ENCODE measurements around the gene MYO1C. TPM values are rescaled to one million over a fixed set of nuclear protein-coding genes. Genes with fewer than 3 reads are reported as not detected.
A peak's percentile ranks its signal among the peaks of the same experiment; 100 is the strongest.

Gene MYO1C
- total RNA-seq, 1 experiment from 2014 or later, result 251 TPM

- peaks cover 2% of the 10 kb centered on the region; the same call in 1 of the 2 replicates for H3K4me1 ChIP-seq (ENCODE audit: control insufficient read depth, insufficient read depth, low read length)
- H3K27me3 ChIP-seq (ENCODE audit: control insufficient read depth, insufficient read depth, low read length), result no peaks in the 10 kb centered on the region
- no TSS peak for BruUV-seq (replicated peaks)
- no peak for DNase-seq (ENCODE audit: low read depth, low spot score)
- ChIA-PET POLR2A (no interaction called here), CTCF (interaction anchor here (0.6 to 0.9 kb wide), 3 partner anchors 115 to 401 kb away, joined by 3 to 7 read pairs (median 3); no protein-coding TSS in a partner anchor)
- in situ Hi-C loops (cut with HindIII; ENCODE audit: low pct_unique_long_range_greater_than_20kb, low sequenced_read_pairs), result no loop called here
- H3K27ac ChIP-seq (ENCODE audit: low read length), result no peak overlapping the region
- TF ChIP-seq POLR2AphosphoS5 (IDR thresholded peaks at IDR 0.05; ENCODE audit: low read depth, low read length) (no peak), SIN3A (IDR thresholded peaks at IDR 0.05; ENCODE audit: borderline replicate concordance, insufficient read depth, low read depth, low read length) (no peak), TCF7L2 (IDR thresholded peaks at IDR 0.05; ENCODE audit: low read depth, low read length) (no peak), CTCF (IDR thresholded peaks at IDR 0.05) (no peak)
- TF ChIP-seq, protein P1, sequence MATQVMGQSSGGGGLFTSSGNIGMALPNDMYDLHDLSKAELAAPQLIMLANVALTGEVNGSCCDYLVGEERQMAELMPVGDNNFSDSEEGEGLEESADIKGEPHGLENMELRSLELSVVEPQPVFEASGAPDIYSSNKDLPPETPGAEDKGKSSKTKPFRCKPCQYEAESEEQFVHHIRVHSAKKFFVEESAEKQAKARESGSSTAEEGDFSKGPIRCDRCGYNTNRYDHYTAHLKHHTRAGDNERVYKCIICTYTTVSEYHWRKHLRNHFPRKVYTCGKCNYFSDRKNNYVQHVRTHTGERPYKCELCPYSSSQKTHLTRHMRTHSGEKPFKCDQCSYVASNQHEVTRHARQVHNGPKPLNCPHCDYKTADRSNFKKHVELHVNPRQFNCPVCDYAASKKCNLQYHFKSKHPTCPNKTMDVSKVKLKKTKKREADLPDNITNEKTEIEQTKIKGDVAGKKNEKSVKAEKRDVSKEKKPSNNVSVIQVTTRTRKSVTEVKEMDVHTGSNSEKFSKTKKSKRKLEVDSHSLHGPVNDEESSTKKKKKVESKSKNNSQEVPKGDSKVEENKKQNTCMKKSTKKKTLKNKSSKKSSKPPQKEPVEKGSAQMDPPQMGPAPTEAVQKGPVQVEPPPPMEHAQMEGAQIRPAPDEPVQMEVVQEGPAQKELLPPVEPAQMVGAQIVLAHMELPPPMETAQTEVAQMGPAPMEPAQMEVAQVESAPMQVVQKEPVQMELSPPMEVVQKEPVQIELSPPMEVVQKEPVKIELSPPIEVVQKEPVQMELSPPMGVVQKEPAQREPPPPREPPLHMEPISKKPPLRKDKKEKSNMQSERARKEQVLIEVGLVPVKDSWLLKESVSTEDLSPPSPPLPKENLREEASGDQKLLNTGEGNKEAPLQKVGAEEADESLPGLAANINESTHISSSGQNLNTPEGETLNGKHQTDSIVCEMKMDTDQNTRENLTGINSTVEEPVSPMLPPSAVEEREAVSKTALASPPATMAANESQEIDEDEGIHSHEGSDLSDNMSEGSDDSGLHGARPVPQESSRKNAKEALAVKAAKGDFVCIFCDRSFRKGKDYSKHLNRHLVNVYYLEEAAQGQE (IDR thresholded peaks at IDR 0.05; ENCODE audit: insufficient read depth in 1 of 2, low read depth in 2 of 2, low read length in 1 of 2), result no peak
- intact Hi-C loops (cut with micrococcal nuclease; ENCODE audit: unreplicated experiment), result no loop called here
- peaks cover 2% of the 10 kb centered on the region for H3K36me3 ChIP-seq (ENCODE audit: control insufficient read depth, insufficient read depth, low read length)
- H3K9me3 ChIP-seq (ENCODE audit: control insufficient read depth, insufficient read depth, low read depth, low read length), result no peaks in the 10 kb centered on the region
- no peak overlapping the region for H3K4me3 ChIP-seq (ENCODE audit: low read depth in 2 of 2, low read length in 2 of 2)
- ATAC-seq, result peak; percentile 21; the same call in 1 of the 2 replicates
Measured at GRCh38 chr17:1474402-1475189, 17.9 kb downstream of the MYO1C start.

GRCh38 chr17:1473841-1474240 lies 18.6 kb downstream of the MYO1C start:
- Histone ChIP-seq H3K4me3 (ENCODE audit: low read depth in 2 of 2, low read length in 2 of 2) (no peak overlapping the region), H3K36me3 (ENCODE audit: control insufficient read depth, insufficient read depth, low read length) (peaks cover 4% of the 10 kb centered on the region), H3K27me3 (ENCODE audit: control insufficient read depth, insufficient read depth, low read length) (no peaks in the 10 kb centered on the region), H3K4me1 (ENCODE audit: control insufficient read depth, insufficient read depth, low read length) (peaks cover 2% of the 10 kb centered on the region; the same call in 1 of the 2 replicates), H3K9me3 (ENCODE audit: control insufficient read depth, insufficient read depth, low read depth, low read length) (no peaks in the 10 kb centered on the region), H3K27ac (ENCODE audit: low read length) (no peak overlapping the region)
- intact Hi-C loops (cut with micrococcal nuclease; ENCODE audit: unreplicated experiment) (no loop called here), in situ Hi-C loops (cut with HindIII; ENCODE audit: low pct_unique_long_range_greater_than_20kb, low sequenced_read_pairs) (no loop called here)
- ChIA-PET CTCF (interaction anchor here (0.7 kb wide), 1 partner anchor 402 kb away, joined by 7 read pairs; no protein-coding TSS in a partner anchor), POLR2A (no interaction called here)
- no peak for TF ChIP-seq POLR2AphosphoS5 (IDR thresholded peaks at IDR 0.05; ENCODE audit: low read depth, low read length)
- TF ChIP-seq SIN3A (IDR thresholded peaks at IDR 0.05; ENCODE audit: borderline replicate concordance, insufficient read depth, low read depth, low read length), result no peak
- TF ChIP-seq, protein P1 (IDR thresholded peaks at IDR 0.05; ENCODE audit: insufficient read depth in 1 of 2, low read depth in 2 of 2, low read length in 1 of 2), result no peak
- TF ChIP-seq CTCF (IDR thresholded peaks at IDR 0.05), result no peak
- TF ChIP-seq TCF7L2 (IDR thresholded peaks at IDR 0.05; ENCODE audit: low read depth, low read length), result no peak
- no peak for DNase-seq (ENCODE audit: low read depth, low spot score)
- ATAC-seq, result no peak
- no TSS peak for BruUV-seq (replicated peaks)
